HepG2 (cell line): ENCODE measurements around the gene SARNP. TPM values are rescaled to one million over a fixed set of nuclear protein-coding genes. Genes with fewer than 3 reads are reported as not detected.

Experiments
- ATAC-seq: fragments of 200-7000 bp; cut with Tn5 transposase; 3 replicates; pipeline ENCODE4 v1.9.1; 2020; ENCODE audit warnings: mild to moderate bottlenecking, moderate library complexity
- BruUV-seq: library from RNA; stranded (reverse); fragments of 400-500 nt; replicated peaks from 2 replicates; lab custom pipeline; 2021; lab: Mats Ljungman, UMichigan
- CTCF ChIA-PET: fragments of 300-600 bp; formaldehyde crosslinking; extraction: SDS; loops from one replicate; lab custom pipeline; 2021; ENCODE audit warnings: low total read pairs, inconsistent platforms, low intra/inter-chr PET ratio; lab: Yijun Ruan, JAX
- POLR2A ChIA-PET: fragments of 350-600 bp; sonication (Branson Sonifier 250); formaldehyde crosslinking; loops from one replicate; lab custom pipeline; 2020; ENCODE audit warnings: antibody characterized with exemption, inconsistent platforms; lab: Yijun Ruan, JAX
- DNase-seq: peaks from one replicate; pipeline ENCODE4 v3.0.0-alpha.2; 2015; ENCODE audit warnings: low spot score
- FAIRE-seq: peaks from 3 replicates; lab custom pipeline; 2011; peaks lifted over from hg19 to GRCh38; lab: Jason Lieb, UNC
- H2AFZ ChIP-seq: one replicate; pipeline ENCODE4 v1.6.1; 2011; ENCODE audit warnings: low read length, inconsistent platforms
- H3K27ac ChIP-seq: fragments of 300-600 bp; 3 replicates; pipeline ENCODE4 v1.8.0; 2011; ENCODE audit warnings: mixed run types, mild to moderate bottlenecking, mixed read lengths, low read length, inconsistent platforms; ENCODE audit not compliant: insufficient read depth; ENCODE audit errors: extremely low read length
- H3K27me3 ChIP-seq, 2 experiments: fragments of 200-600 bp in 1 of 2; 2 replicates in 1 of 2; 3 replicates in 1 of 2; pipeline versions ENCODE4 v1.6.0 to v1.8.0; 2011; ENCODE audit warnings: low read length in 2 of 2, mild to moderate bottlenecking in 2 of 2, moderate library complexity in 2 of 2, inconsistent platforms in 1 of 2; ENCODE audit not compliant: insufficient read depth in 2 of 2, control insufficient read depth in 1 of 2
- H3K36me3 ChIP-seq, 2 experiments: fragments of 200-600 bp in 1 of 2; replicated peaks in 1 of 2; 2 replicates in 1 of 2; 3 replicates in 1 of 2; pipeline versions ENCODE4 v1.5.1 to v1.8.0; 2011; ENCODE audit warnings: low read length in 2 of 2, inconsistent platforms in 1 of 2; ENCODE audit not compliant: insufficient read depth in 2 of 2, control insufficient read depth in 1 of 2
- H3K4me1 ChIP-seq: 2 replicates; pipeline ENCODE4 v1.5.1; 2012; ENCODE audit warnings: low read length, inconsistent platforms; ENCODE audit not compliant: insufficient read depth
- H3K4me2 ChIP-seq: 2 replicates; pipeline ENCODE4 v1.6.0; 2011; ENCODE audit warnings: low read depth, low read length, inconsistent platforms
- H3K4me3 ChIP-seq, 3 experiments: fragments of 200-600 bp in 1 of 3; sonication (generic), shearing (Covaris generic) in 1 of 3; replicated peaks in 1 of 3; 2 replicates each; pipeline ENCODE4 v1.5.1; 2011 to 2016; ENCODE audit warnings: low read length in 3 of 3, inconsistent platforms in 2 of 3, low read depth in 2 of 3, mild to moderate bottlenecking in 2 of 3, control low read depth in 1 of 3, mixed read lengths in 1 of 3; ENCODE audit not compliant: insufficient read depth in 1 of 3
- H3K79me2 ChIP-seq: one replicate; pipeline ENCODE4 v1.6.1; 2011; ENCODE audit warnings: low read length, inconsistent platforms; ENCODE audit not compliant: insufficient read depth
- H3K9ac ChIP-seq: 2 replicates; pipeline ENCODE4 v1.6.0; 2011; ENCODE audit warnings: mild to moderate bottlenecking, low read depth, low read length, inconsistent platforms; ENCODE audit not compliant: insufficient read depth
- H3K9me3 ChIP-seq: 2 replicates; pipeline ENCODE4 v1.5.1; 2012; ENCODE audit warnings: mild to moderate bottlenecking, low read length
- H4K20me1 ChIP-seq: 2 replicates; pipeline ENCODE4 v1.6.0; 2011; ENCODE audit warnings: inconsistent platforms, mild to moderate bottlenecking, low read length, moderate library complexity; ENCODE audit not compliant: insufficient read depth
- AHR ChIP-seq: IDR thresholded peaks from 2 replicates; pipeline ENCODE4 v1.6.1; 2018; ENCODE audit warnings: missing genetic modification reagents, missing compliant biosample characterization
- IKZF5 ChIP-seq: IDR thresholded peaks from 2 replicates; pipeline ENCODE4 v1.6.1; 2018; ENCODE audit warnings: missing genetic modification reagents, mild to moderate bottlenecking, missing compliant biosample characterization
- KDM4B ChIP-seq: sonication (generic); formaldehyde crosslinking; IDR thresholded peaks from 2 replicates; pipeline ENCODE4 v1.4.0; 2020; ENCODE audit warnings: missing genetic modification reagents
- PATZ1 ChIP-seq: sonication (generic); formaldehyde crosslinking; IDR thresholded peaks from 2 replicates; pipeline ENCODE4 v1.4.0; 2020; ENCODE audit warnings: missing genetic modification reagents
- SMARCE1 ChIP-seq: fragments of 450-650 bp; IDR thresholded peaks from 2 replicates; pipeline ENCODE4 v1.6.1; 2017; ENCODE audit warnings: borderline replicate concordance
- SOX5 ChIP-seq: IDR thresholded peaks from 2 replicates; pipeline ENCODE4 v1.6.1; 2016; ENCODE audit warnings: borderline replicate concordance
- ZNF292 ChIP-seq: sonication (generic); formaldehyde crosslinking; IDR thresholded peaks from 2 replicates; pipeline ENCODE4 v1.8.1; 2022; ENCODE audit warnings: mild to moderate bottlenecking, low read depth, missing genetic modification reagents, borderline replicate concordance
- ZNF496 ChIP-seq: sonication (generic); formaldehyde crosslinking; IDR thresholded peaks from 2 replicates; pipeline ENCODE4 v1.8.1; 2023; ENCODE audit warnings: mild to moderate bottlenecking, moderate library complexity, missing genetic modification reagents; ENCODE audit not compliant: insufficient replicate concordance
- ZSCAN29 ChIP-seq: sonication (generic); formaldehyde crosslinking; conservative IDR thresholded peaks from 2 replicates; pipeline ENCODE4 v1.4.0; 2020; ENCODE audit warnings: mild to moderate bottlenecking, missing genetic modification reagents
- WGBS: methylation state at CpG from one replicate; pipeline ENCODE4 v1.1.6; 2017; ENCODE audit warnings: low lambda C conversion rate; 5-methylcytosine and 5-hydroxymethylcytosine counted together
- in situ Hi-C: cut with HindIII; loops from 2 replicates; pipeline ENCODE4 v1.10.0; 2017; ENCODE audit warnings: low pct_unique_long_range_greater_than_20kb; ENCODE audit not compliant: extremely low pct_ligation_motif_present
- intact Hi-C: fragments of 100-400 bp; cut with micrococcal nuclease; formaldehyde crosslinking; loops from one replicate; pipeline ENCODE4 v1.10.0; 2022; ENCODE audit not compliant: unreplicated experiment
- polyA plus RNA-seq, 8 experiments: library from polyadenylated mRNA; depleted of rRNA in 3 of 8; stranded (reverse) in 7 of 8; unstranded in 1 of 8; fragments of >200 nt; fragmentation: Illumina TruSeq in 4 of 8; extraction: Trizol in 4 of 8; gene quantifications; 2 replicates each; pipeline versions ENCODE4 v1.2.1 to v1.2.3, GENCODE V29; 2011 to 2016; ENCODE audit warnings: low read depth in 4 of 8, missing spikeins in 1 of 8, mixed read lengths in 1 of 8; ENCODE audit not compliant: insufficient read depth in 1 of 8
- total RNA-seq, 5 experiments: library from RNA; depleted of rRNA; stranded (reverse); fragments of >200 nt; fragmentation: Illumina TruSeq; extraction: Trizol; gene quantifications; 2 replicates each; pipeline ENCODE4 v1.2.3, GENCODE V29; 2016; ENCODE audit warnings: low read depth in 1 of 5
- TF ChIP-seq, protein P1 (sequence below), 2 experiments: sonication (generic) in 1 of 2; formaldehyde crosslinking in 1 of 2; IDR thresholded peaks; 2 replicates each; pipeline versions ENCODE4 v1.6.1 to v1.9.0; 2014 to 2022; ENCODE audit warnings: antibody characterized with exemption in 1 of 2, borderline replicate concordance in 1 of 2, inconsistent platforms in 1 of 2, low read depth in 1 of 2, missing genetic modification reagents in 1 of 2
- TF ChIP-seq, protein P2 (sequence below): sonication (generic); formaldehyde crosslinking; IDR thresholded peaks from 2 replicates; pipeline ENCODE4 v1.4.0; 2020; ENCODE audit warnings: missing genetic modification reagents

Gene SARNP
- total and polyA plus RNA-seq, 2 of the 13 experiments (the other 11 are each of a cell fraction or from before 2014, with no cell fraction given), result 59.0 to 95.4 TPM

- 2% methylated on average over 21 of the region's 39 CpGs for WGBS
- no peak for FAIRE-seq
- ATAC-seq, result peak; percentile 52
- DNase-seq, result no peak
- CTCF ChIA-PET, result no interaction called here
- in situ Hi-C loops (no loop called here), intact Hi-C loops (loop anchor here (2.0 kb wide), 1 partner anchor 13 kb away; the partner anchor contains the start of gene RDH5)
- no peak within 1 kb of the TSS for H3K27ac ChIP-seq
- peak within 1 kb of the TSS; percentile 75 for H3K4me2 ChIP-seq
- peak within 1 kb of the TSS; percentile 29 to 71 (median 51); a peak in 5 of 6 replicates for H3K4me3 ChIP-seq
- H3K9me3 ChIP-seq, result no peaks in the 10 kb centered on the region
- no peaks in the 10 kb centered on the region; the same call in 1 of the 2 replicates for H4K20me1 ChIP-seq
- peaks cover 1 to 68% of the 10 kb centered on the region in 2 experiments; a peak in 4 of 5 replicates for H3K27me3 ChIP-seq
- H2AFZ ChIP-seq, result no peak within 1 kb of the TSS
- BruUV-seq, result no TSS peak
- no peaks in the 10 kb centered on the region for H3K36me3 ChIP-seq
- POLR2A ChIA-PET, result interaction anchor here (2.1 to 3.4 kb wide), 2 partner anchors 8 to 26 kb away, joined by 9 to 14 read pairs; partner anchors contain the start of gene BLOC1S1
- H3K9ac ChIP-seq, result no peak within 1 kb of the TSS
- no peaks in the 10 kb centered on the region for H3K79me2 ChIP-seq
- peaks cover 48% of the 10 kb centered on the region for H3K4me1 ChIP-seq
- TF ChIP-seq, protein P1, sequence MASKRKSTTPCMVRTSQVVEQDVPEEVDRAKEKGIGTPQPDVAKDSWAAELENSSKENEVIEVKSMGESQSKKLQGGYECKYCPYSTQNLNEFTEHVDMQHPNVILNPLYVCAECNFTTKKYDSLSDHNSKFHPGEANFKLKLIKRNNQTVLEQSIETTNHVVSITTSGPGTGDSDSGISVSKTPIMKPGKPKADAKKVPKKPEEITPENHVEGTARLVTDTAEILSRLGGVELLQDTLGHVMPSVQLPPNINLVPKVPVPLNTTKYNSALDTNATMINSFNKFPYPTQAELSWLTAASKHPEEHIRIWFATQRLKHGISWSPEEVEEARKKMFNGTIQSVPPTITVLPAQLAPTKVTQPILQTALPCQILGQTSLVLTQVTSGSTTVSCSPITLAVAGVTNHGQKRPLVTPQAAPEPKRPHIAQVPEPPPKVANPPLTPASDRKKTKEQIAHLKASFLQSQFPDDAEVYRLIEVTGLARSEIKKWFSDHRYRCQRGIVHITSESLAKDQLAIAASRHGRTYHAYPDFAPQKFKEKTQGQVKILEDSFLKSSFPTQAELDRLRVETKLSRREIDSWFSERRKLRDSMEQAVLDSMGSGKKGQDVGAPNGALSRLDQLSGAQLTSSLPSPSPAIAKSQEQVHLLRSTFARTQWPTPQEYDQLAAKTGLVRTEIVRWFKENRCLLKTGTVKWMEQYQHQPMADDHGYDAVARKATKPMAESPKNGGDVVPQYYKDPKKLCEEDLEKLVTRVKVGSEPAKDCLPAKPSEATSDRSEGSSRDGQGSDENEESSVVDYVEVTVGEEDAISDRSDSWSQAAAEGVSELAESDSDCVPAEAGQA (IDR thresholded peaks at IDR 0.05; ENCODE audit: low read depth), result no peak
- TF ChIP-seq, protein P1 (CRISPR knock-in tag; IDR thresholded peaks at IDR 0.05; ENCODE audit: borderline replicate concordance), result no peak
- TF ChIP-seq AHR (CRISPR knock-in tag) (no peak), SMARCE1 (no peak), KDM4B (CRISPR knock-in tag) (no peak), IKZF5 (no peak), ZNF292 (CRISPR knock-in tag) (no peak), PATZ1 (no peak), ZNF496 (no peak), ZSCAN29 (CRISPR knock-in tag) (no peak), SOX5 (no peak)
- TF ChIP-seq, protein P2, sequence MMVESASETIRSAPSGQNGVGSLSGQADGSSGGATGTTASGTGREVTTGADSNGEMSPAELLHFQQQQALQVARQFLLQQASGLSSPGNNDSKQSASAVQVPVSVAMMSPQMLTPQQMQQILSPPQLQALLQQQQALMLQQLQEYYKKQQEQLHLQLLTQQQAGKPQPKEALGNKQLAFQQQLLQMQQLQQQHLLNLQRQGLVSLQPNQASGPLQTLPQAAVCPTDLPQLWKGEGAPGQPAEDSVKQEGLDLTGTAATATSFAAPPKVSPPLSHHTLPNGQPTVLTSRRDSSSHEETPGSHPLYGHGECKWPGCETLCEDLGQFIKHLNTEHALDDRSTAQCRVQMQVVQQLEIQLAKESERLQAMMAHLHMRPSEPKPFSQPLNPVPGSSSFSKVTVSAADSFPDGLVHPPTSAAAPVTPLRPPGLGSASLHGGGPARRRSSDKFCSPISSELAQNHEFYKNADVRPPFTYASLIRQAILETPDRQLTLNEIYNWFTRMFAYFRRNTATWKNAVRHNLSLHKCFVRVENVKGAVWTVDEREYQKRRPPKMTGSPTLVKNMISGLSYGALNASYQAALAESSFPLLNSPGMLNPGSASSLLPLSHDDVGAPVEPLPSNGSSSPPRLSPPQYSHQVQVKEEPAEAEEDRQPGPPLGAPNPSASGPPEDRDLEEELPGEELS, result no peak
Observed at GRCh38 chr12:55707841-55708694, 109.5 kb downstream of the SARNP start, which contains the start of gene ITGA7. ITGA7 (minus strand) TSS chr12:55707904; CDS start chr12:55707682, 222 bp downstream.
